Suprapubic skin (tissue), 4 donors: ENCODE data around the gene NELL1.

Source experiments
- POLR2A ChIP-seq, 2 donors: fragments of 450-650 bp; IDR thresholded peaks; one replicate each; pipeline ENCODE4 v1.6.1; 2017; ENCODE audit warnings: antibody characterized with exemption in 2 of 2, mild to moderate bottlenecking in 2 of 2, moderate library complexity in 2 of 2
- POLR2AphosphoS5 ChIP-seq, 3 donors: sonication (generic); formaldehyde crosslinking; IDR thresholded peaks; one replicate each; pipeline ENCODE4 v1.6.1; 2017; ENCODE audit warnings: antibody characterized with exemption in 3 of 3
- TF ChIP-seq, protein P1 (sequence below), 2 donors: fragments of 200-600 bp in 1 of 2; fragments of 450-650 bp in 1 of 2; sonication (generic) in 1 of 2; IDR thresholded peaks; one replicate each; pipeline ENCODE4 v1.5.1; 2016 to 2019; ENCODE audit warnings: antibody characterized with exemption in 2 of 2, mild to moderate bottlenecking in 1 of 2, moderate library complexity in 1 of 2

DNA sequence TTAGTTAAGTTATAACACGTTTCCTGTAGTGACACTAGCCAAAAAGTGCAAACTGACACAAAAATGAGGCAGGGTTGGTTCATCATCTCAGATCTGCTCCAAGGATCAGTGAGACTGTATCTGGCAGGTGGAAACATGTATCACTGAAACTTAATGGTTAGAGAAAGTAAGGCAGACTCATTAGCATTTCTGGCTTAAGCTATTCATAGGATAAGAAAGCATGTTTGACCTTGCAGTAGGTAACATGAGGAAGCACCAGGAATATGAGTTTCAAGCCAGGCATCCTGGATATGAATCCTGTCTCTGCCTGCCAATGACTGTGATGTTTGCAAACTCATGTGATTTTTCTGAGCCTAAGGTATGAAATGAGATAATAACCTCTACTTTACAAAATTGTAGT is 732.1 kb downstream of the NELL1 start:
- TF ChIP-seq, protein P1, sequence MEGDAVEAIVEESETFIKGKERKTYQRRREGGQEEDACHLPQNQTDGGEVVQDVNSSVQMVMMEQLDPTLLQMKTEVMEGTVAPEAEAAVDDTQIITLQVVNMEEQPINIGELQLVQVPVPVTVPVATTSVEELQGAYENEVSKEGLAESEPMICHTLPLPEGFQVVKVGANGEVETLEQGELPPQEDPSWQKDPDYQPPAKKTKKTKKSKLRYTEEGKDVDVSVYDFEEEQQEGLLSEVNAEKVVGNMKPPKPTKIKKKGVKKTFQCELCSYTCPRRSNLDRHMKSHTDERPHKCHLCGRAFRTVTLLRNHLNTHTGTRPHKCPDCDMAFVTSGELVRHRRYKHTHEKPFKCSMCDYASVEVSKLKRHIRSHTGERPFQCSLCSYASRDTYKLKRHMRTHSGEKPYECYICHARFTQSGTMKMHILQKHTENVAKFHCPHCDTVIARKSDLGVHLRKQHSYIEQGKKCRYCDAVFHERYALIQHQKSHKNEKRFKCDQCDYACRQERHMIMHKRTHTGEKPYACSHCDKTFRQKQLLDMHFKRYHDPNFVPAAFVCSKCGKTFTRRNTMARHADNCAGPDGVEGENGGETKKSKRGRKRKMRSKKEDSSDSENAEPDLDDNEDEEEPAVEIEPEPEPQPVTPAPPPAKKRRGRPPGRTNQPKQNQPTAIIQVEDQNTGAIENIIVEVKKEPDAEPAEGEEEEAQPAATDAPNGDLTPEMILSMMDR (IDR thresholded peaks at IDR 0.05): no peak
- no peak for TF ChIP-seq POLR2A (IDR thresholded peaks at IDR 0.05)
- TF ChIP-seq POLR2AphosphoS5 (IDR thresholded peaks at IDR 0.05): no peak
